Gastrocnemius medialis (tissue), 4 donors: ENCODE data around the gene SBF1.

Experiments used
- POLR2A ChIP-seq, 2 donors: fragments of 450-650 bp; IDR thresholded peaks; one replicate each; pipeline ENCODE4 v1.6.1; 2017; ENCODE audit warnings: antibody characterized with exemption in 2 of 2, mild to moderate bottlenecking in 2 of 2, moderate library complexity in 2 of 2
- TF ChIP-seq, protein P1 (sequence below), 5 experiments: fragments of 450-650 bp in 3 of 5; fragments of 200-600 bp in 2 of 5; sonication (generic) in 2 of 5; IDR thresholded peaks in 4 of 5; conservative IDR thresholded peaks in 1 of 5; 1 replicate in 4 of 5; 2 replicates in 1 of 5; pipeline ENCODE4 v1.5.1; 2016 to 2019; ENCODE audit warnings: antibody characterized with exemption in 5 of 5, mild to moderate bottlenecking in 3 of 5, moderate library complexity in 3 of 5

DNA sequence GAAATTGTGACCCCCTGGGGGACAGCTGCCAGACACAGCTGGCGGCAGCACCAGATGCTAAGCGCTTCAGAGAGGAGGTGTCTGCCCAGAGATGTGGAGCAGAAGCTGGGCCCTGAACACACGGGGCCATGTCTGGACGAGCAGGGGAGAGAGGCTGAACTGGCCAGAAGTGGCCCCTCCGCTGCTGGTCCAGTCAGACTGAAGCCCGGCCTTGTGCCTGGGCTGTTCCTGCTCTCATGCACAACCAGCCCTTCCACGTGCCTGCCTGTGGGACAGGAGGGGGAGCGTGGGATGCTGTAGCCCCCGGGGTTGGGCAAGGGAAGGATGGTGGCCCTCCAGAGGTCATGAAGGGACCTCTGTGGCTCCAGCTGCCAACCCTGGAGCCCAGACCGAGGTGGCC, 8.3 kb upstream of the SBF1 start:
- TF ChIP-seq, protein P1, sequence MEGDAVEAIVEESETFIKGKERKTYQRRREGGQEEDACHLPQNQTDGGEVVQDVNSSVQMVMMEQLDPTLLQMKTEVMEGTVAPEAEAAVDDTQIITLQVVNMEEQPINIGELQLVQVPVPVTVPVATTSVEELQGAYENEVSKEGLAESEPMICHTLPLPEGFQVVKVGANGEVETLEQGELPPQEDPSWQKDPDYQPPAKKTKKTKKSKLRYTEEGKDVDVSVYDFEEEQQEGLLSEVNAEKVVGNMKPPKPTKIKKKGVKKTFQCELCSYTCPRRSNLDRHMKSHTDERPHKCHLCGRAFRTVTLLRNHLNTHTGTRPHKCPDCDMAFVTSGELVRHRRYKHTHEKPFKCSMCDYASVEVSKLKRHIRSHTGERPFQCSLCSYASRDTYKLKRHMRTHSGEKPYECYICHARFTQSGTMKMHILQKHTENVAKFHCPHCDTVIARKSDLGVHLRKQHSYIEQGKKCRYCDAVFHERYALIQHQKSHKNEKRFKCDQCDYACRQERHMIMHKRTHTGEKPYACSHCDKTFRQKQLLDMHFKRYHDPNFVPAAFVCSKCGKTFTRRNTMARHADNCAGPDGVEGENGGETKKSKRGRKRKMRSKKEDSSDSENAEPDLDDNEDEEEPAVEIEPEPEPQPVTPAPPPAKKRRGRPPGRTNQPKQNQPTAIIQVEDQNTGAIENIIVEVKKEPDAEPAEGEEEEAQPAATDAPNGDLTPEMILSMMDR (IDR thresholded peaks at IDR 0.05 in 4 of 5, conservative IDR thresholded peaks at IDR 0.05 in 1 of 5) = no peak
- no peak for TF ChIP-seq POLR2A (IDR thresholded peaks at IDR 0.05)
